Stimulated activated CD4-positive, alpha-beta T cell treated with anti-CD3 and anti-CD28 coated beads, Interleukin-1b, Interleukin-23, amount 100 ng/mL, for 4 hours (primary cell): Measurements from ENCODE around the gene CELA1.
"Not testable (repeated sequence)": the region's sequence is repeated elsewhere in the genome, so short reads cannot be mapped to it uniquely, and the experiment has no call there.

ENCODE experiments used
- DNase-seq, 2 donors: peaks; one replicate each; pipeline ENCODE4 v3.0.0-alpha.2; 2020; ENCODE audit warnings: low read depth in 2 of 2

The CELA1 gene

DNA sequence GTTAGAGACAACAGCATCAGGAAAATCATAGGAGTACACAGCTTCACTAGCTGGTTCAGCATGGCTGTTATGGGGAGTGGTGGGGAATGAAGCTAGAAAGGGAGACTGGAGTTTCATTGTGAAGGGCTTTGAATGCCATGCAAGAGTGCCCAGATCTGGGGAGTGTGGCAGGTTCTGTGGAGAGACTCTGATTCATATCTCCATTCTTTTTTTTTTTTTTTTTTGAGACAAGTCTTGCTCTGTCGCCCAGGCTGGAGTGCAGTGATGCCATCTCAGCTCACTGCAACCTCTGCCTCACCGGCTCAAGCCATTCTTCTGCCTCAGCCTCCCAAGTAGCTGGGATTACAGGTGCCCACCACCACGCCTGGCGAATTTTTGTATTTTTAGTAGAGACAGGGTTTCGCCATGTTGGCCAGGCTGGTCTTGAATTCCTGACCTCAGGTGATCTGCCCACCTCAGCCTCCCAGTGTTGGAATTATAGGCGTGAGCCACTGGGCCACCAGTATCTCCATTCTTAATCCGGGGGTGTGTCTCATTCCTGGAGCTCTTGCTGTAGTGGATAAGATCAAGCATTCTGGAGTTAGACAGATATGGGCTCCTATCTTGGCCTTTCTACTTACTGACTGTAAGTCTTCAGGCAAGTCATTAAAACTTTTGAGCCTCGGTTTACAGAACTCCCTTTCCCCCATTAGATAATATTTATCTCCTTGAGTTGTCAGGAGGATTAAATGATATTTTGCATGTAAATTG lies 28.2 kb downstream of the CELA1 start:
- not testable (repeated sequence) for DNase-seq

DNA sequence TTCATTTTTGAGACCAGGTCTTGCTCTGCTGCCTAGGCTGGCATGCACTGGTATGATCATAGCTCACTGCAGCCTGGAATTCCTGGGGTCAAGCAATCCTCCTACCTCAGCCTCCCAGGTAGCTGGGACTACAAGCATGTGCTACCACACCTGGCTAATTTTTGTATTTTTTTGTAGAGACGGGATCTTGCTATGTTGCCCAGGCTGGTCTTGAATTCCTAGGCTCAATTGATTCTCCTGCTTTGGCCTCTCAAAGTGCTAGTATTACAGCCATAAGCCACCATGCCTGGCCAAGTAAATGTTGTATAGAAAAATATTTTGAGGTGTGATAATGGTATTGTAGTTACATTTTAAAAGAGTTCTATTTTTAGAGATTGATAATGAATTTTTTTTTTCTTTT lies 35.1 kb downstream of the CELA1 start:
- no peak for DNase-seq

DNA sequence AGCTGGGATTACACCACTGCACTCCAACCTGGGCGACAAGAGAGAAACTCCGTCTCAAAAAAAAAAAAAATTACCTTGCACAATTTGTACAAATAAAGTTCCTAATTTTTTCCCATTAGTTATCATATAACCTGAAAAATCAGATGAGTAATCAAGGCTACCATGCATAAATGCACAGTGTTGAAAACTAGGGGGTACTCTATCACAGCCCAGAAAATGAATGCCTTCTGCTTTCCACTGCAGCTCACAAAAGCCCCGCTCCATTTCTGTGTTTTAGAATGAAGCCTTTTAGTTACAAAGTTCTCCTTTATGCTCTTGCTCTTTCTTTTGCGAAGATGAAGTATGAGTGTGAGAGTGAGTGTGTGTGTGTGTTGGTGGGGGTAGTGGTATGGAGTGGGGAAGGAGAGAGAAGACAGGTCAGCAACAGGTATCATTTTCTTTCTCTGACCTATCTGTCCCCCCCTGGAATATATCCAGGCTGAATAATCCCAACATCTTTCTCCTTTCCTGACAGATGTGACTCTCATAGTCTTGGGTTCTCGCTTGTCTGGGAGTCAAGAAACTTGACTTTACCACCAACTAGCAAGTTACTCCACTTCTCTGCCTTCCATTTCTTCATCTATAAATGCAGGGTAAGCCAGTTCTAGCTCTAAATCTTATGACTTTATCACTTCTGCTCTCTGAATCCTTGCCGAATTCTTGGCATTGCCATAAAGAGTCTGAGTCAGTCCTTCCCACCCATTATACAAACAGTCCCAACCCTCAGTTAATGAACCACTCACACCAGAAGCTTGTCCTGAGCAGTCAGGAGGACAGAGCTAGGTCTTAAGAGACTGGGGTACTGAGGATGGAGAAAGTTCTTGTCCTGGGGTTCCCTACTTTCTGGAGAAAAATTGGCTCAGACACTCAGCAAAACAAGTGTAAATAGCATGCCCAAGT lies 38.6 kb downstream of the CELA1 start:
- DNase-seq, result no peak

DNA sequence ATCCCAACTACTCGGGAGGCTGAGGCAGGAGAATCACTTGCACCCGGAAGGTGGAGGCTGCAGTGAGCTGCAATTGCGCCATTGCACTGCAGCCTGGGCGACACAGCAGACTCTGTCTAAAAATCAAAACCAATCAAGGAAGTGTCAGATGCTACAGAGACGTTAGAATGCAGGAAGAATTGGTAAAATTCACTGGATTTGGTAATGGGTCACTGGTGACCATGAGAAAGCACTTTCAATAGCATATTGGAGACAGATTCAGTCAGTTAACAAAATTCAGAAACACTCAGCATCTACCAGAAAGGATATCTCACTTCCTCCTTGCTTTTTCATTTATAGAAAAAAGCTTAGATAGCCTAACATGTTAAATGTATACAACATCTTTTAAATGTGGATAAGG lies 40.0 kb downstream of the CELA1 start:
- DNase-seq, result no peak

DNA sequence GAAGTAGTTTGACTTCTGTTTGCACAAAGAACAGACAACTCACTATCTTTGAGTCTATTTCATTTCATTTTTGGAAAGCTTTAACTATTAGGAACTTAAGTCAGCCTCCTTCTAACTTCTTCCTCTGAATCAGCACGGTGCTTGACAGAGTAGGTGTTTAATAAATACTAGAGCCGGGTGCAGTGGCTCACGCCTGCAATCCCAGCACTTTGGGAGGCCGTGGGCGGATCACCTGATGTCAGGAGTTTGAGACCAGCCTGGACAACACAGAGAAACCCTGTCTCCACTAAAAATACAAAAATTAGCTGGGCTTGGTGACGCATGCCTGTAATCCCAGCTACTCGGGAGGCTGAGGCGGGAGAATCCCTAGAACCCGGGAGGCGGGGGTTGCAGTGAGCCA lies 45.7 kb downstream of the CELA1 start:
- DNase-seq, result not testable (repeated sequence)

DNA sequence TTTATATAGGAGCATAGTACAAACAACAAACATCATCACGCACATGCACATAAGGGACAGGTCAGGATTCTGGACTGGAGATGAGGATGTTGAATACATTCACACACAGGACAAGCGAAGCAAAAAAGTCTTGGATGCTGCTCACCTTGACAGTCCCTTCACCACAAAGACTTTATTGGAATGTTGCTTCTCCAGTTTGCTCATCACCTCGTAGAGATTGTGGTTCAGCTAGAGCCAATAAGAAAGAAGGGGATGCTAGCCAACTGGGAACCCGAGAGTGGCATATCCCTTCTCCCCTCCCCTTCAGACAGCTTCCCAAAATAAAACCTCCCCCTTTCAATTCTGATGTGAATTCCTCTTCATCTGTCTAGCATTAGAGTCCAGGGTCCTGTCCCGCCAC lies 50.8 kb downstream of the CELA1 start:
- no peak for DNase-seq

DNA sequence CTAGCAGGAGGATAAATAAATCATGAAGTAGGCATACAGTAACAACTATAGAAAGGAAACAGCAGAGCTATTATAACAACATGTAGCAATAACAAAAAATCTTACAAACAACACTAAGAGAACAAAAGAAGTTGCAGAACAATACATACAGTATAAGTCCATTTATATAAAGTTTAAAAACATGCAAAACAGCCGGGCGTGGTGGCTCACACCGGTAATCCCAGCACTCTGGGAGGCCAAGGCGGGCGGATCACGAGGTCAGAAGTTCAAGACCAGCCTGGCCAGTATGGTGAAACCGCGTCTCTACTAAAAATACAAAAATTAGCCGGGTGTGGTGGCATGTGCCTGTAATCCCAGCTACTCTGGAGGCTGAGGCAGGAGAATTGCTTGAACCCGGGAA lies 52.4 kb downstream of the CELA1 start:
- not testable (repeated sequence) for DNase-seq

DNA sequence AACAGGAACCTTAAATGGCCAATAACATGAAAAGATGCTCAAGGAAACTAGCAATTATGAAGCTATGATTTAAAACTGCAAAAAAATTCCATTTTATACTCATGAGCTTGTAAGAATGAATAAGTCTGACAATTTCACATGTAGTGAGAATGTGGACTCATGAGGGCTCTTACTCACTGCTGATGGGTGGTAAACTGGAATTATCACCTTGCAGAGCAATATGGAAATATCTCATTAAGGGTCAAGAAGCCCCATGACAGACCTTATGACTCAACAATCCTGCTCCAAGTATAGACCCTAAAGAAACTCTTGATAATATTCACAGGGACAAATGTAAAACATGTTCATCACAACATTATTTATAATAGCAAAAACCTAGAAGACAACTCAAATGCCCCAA lies 52.8 kb downstream of the CELA1 start:
- DNase-seq, result no peak

DNA sequence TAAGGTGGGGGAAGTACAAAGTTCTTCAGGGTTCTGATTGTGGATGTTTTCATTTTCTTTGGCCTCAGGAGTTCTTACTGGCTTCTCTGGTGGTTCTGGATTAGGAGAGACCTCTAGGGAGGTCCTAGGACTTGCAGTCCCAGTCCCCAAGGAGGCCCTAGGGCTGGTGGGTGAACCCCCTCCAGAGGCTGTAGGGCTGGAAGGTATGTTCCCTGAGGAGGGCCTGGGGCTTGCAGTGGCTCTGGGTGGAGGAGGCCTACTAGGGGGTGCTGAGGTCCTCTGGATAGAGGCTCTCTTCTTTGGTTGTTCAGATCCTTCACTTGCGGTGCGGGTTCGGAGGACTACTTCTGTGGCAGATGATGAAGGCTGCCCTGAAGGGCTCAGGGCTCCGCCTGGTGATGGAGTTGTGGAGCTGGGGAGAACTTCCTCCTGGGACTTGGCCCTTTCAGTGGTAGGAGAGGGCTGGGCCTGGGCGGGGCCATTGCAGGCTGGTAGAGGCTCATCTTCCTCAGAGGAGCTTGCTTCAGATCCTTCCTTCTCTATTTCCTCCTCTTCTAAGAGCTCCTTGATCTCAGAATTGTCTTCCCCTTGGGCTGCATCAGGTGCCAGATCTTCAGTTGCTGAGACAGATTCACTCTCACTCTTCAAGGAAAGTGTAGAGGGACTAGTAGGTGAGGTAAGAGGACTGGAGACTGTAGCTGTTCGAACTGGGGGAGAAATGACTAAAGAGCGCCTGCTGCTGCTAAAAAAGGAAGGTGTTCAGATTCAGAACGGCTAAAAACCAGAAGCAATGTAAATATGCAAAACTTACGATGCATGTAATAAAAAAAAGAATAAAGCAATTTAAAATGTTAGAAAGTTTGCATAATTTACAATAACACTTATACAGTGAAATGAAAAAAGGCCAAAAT lies 54.6 kb downstream of the CELA1 start:
- DNase-seq, result not testable (repeated sequence)

DNA sequence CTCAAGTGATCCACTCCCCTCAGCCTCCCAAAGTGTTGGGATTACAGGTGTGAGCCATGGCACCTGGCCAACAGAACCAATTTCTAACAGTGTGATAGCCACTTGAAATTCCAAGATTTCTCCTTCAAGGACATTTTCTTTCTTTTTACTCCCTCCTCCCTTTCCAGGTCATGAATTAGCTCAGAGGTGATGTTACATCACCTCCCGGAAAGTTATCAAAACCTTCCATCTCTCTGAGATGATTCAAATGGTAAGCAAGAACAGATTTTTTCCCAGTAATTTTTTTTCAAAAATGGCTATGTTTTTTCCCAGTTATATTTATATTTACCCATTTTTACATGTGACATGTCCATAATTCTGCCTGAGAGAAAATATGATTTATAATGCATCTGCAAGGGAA lies 60.6 kb downstream of the CELA1 start:
- DNase-seq, result no peak

DNA sequence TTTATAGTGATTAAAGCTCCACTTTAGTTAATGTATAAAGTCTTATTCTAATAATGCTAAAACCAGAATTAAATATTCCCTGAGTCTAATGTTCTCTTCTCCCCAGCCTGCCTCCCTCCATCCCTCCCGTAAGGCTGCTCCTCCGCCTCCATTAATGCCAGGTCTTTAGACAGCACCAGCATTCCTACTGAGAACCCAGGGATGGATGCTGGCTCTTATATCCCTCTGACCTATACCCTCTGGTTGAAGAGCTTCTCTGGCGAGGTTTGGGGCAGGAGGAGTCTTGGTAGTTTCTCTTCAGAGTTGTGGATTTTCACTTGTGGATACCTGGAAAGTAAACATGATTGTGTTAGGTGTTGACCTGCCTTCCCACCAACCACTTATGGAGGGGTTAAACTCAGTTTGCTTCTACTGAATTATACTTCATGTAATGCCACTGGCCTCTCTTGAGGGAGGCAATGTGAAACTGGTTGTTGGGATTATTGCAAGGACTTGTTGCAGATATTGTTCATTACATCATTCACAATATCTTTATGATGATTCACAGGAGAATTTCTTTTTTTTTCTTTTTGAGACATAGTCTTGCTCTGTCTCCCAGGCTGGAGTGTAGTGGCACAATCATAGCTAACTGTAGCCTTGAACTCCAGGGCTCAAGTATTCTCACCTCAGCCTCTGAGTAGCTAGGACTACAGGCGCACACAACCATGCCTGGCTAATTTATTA lies 65.1 kb downstream of the CELA1 start:
- DNase-seq, result no peak
